ENCODE measurements around the gene BGLAP. TPM values are rescaled to one million over a fixed set of nuclear protein-coding genes. Genes with fewer than 3 reads are reported as not detected.

BGLAP gene
- total RNA-seq, 1 experiment from 2014 or later = 0.67 TPM

DNA sequence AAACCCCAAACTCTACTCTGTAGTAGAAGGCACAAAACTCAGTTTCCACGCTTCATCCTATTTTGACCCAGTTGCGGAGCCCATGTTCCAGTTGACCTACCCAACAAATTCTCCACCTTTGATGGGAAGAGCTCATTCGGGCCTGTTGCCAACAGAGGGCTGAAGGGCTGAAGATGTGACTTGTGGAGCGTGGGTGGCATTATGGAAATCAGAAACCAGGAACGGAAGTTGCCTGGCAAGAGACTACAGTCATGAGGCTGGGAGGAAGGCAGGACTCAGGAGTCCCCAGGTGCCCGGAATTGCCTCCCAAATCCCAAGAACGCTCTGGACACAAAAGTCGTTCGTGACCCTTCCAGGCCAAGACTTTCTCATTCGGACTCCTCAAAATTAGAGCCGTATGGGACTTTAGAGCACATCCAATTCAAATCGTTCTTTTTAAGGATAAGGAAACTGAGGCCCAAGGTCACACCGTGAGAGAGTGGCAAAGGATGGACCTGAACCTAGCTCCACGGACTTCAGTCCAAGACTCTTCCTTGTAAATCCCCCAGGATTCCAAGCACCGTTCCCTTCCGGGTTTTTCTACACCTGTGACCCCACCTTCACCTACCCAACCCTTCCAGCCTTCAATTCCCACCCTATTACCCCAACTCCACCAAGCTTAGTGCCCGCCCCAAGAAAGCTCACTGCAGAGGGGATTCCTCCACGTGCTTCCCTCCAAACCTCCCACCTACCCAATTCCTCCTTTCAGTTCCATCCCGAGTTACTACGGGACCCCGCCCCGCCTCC, 39.9 kb downstream of the BGLAP start:
- in situ Hi-C loops (cut with HindIII; ENCODE audit: low pct_unique_long_range_greater_than_20kb, low sequenced_read_pairs) = no loop called here

DNA sequence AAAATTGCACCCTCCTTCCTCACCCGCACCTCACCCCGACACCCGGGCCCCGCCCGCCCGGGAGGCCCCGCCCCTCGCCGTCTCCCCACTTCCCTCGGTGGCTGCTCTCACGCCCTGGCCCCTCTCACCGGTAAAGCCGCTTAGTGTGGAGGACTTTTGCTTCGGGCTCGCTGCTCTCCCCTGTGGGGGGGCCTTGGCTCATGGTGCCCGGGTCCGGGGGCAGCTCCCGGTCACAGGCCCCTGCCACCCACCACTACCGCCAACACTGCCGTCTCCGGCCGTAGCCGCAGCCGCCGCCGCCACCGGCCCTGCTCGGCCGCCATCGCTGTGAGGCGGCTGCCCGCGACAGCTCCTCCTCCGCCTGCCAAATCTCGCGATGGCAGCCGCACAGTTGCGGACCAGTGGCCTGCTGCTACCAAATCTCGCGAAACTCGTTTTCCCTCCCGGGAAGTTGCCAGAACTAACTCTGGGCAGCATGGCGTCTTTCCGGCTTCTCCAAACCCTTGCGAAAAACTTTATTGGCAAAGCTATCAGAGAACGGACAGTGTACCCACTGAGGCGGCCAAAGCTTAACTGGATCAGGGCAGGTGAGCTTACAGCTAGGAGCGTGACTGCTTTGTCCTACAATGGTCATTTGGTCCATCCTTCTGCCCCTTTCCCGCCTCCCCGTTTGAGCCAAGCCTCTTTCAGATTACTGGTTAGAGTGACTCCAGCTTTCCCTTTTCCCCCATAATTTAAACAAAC, 40.7 kb downstream of the BGLAP start, which contains the start of gene SMG5:
Gene SMG5 (minus strand): TSS at position 347 of the 744 bp plus-strand sequence. CDS start 145 bp downstream, at position 202.
- H3K27me3 ChIP-seq (ENCODE audit: control insufficient read depth, insufficient read depth, low read length) = no peaks in the 10 kb centered on the region
- peaks cover 14% of the 10 kb centered on the region for H3K4me1 ChIP-seq (ENCODE audit: control insufficient read depth, insufficient read depth, low read length)
- ChIA-PET CTCF (no interaction called here), POLR2A (interaction anchor here (0.6 to 1.6 kb wide), 2 partner anchors 12 to 761 kb away, joined by 3 to 12 read pairs; no protein-coding TSS in a partner anchor)
- peak within 1 kb of the TSS; percentile 98 for H3K27ac ChIP-seq (ENCODE audit: low read length)
- BruUV-seq (replicated peaks) = no TSS peak
- H3K4me3 ChIP-seq (ENCODE audit: low read depth in 2 of 2, low read length in 2 of 2) = peak within 1 kb of the TSS; percentile 75 to 92
- intact Hi-C loops (cut with micrococcal nuclease; ENCODE audit: unreplicated experiment) (no loop called here), in situ Hi-C loops (cut with HindIII; ENCODE audit: low pct_unique_long_range_greater_than_20kb, low sequenced_read_pairs) (no loop called here)
- TF ChIP-seq POLR2AphosphoS5 (IDR thresholded peaks at IDR 0.05; ENCODE audit: low read depth, low read length) (peak; percentile 83), SIN3A (IDR thresholded peaks at IDR 0.05; ENCODE audit: borderline replicate concordance, insufficient read depth, low read depth, low read length) (peak; percentile 93; the same call in 1 of the 2 replicates), TCF7L2 (IDR thresholded peaks at IDR 0.05; ENCODE audit: low read depth, low read length) (peak; percentile 46; the same call in 1 of the 2 replicates)
- TF ChIP-seq, protein P1, sequence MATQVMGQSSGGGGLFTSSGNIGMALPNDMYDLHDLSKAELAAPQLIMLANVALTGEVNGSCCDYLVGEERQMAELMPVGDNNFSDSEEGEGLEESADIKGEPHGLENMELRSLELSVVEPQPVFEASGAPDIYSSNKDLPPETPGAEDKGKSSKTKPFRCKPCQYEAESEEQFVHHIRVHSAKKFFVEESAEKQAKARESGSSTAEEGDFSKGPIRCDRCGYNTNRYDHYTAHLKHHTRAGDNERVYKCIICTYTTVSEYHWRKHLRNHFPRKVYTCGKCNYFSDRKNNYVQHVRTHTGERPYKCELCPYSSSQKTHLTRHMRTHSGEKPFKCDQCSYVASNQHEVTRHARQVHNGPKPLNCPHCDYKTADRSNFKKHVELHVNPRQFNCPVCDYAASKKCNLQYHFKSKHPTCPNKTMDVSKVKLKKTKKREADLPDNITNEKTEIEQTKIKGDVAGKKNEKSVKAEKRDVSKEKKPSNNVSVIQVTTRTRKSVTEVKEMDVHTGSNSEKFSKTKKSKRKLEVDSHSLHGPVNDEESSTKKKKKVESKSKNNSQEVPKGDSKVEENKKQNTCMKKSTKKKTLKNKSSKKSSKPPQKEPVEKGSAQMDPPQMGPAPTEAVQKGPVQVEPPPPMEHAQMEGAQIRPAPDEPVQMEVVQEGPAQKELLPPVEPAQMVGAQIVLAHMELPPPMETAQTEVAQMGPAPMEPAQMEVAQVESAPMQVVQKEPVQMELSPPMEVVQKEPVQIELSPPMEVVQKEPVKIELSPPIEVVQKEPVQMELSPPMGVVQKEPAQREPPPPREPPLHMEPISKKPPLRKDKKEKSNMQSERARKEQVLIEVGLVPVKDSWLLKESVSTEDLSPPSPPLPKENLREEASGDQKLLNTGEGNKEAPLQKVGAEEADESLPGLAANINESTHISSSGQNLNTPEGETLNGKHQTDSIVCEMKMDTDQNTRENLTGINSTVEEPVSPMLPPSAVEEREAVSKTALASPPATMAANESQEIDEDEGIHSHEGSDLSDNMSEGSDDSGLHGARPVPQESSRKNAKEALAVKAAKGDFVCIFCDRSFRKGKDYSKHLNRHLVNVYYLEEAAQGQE (IDR thresholded peaks at IDR 0.05; ENCODE audit: insufficient read depth in 1 of 2, low read depth in 2 of 2, low read length in 1 of 2) = peak in 1 of 2 experiments; percentile 55; a peak in 1 of 4 replicates
- TF ChIP-seq, protein P2, sequence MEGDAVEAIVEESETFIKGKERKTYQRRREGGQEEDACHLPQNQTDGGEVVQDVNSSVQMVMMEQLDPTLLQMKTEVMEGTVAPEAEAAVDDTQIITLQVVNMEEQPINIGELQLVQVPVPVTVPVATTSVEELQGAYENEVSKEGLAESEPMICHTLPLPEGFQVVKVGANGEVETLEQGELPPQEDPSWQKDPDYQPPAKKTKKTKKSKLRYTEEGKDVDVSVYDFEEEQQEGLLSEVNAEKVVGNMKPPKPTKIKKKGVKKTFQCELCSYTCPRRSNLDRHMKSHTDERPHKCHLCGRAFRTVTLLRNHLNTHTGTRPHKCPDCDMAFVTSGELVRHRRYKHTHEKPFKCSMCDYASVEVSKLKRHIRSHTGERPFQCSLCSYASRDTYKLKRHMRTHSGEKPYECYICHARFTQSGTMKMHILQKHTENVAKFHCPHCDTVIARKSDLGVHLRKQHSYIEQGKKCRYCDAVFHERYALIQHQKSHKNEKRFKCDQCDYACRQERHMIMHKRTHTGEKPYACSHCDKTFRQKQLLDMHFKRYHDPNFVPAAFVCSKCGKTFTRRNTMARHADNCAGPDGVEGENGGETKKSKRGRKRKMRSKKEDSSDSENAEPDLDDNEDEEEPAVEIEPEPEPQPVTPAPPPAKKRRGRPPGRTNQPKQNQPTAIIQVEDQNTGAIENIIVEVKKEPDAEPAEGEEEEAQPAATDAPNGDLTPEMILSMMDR (IDR thresholded peaks at IDR 0.05) = no peak
- H3K9me3 ChIP-seq (ENCODE audit: control insufficient read depth, insufficient read depth, low read depth, low read length) = no peaks in the 10 kb centered on the region
- peak; percentile 96 for ATAC-seq
- peak; percentile 90 for DNase-seq (ENCODE audit: low read depth, low spot score)
- peaks cover 20% of the 10 kb centered on the region for H3K36me3 ChIP-seq (ENCODE audit: control insufficient read depth, insufficient read depth, low read length)

More for the DNA sequence above, 39.9 kb downstream of the BGLAP start:
- peak overlapping the region; percentile 75 to 92 for H3K4me3 ChIP-seq (ENCODE audit: low read depth in 2 of 2, low read length in 2 of 2)
- DNase-seq (ENCODE audit: low read depth, low spot score) = no peak
- POLR2A ChIA-PET = interaction anchor here (0.6 to 1.6 kb wide), 2 partner anchors 11 to 139 kb away, joined by 7 to 12 read pairs; no protein-coding TSS in a partner anchor
- intact Hi-C loops (cut with micrococcal nuclease; ENCODE audit: unreplicated experiment) = no loop called here
- peak overlapping the region; percentile 98 for H3K27ac ChIP-seq (ENCODE audit: low read length)
- CTCF ChIA-PET = no interaction called here
- no peaks in the 10 kb centered on the region for H3K9me3 ChIP-seq (ENCODE audit: control insufficient read depth, insufficient read depth, low read depth, low read length)
- ATAC-seq = peak; percentile 48
- no peak for TF ChIP-seq TCF7L2 (IDR thresholded peaks at IDR 0.05; ENCODE audit: low read depth, low read length)
- no peak for TF ChIP-seq SIN3A (IDR thresholded peaks at IDR 0.05; ENCODE audit: borderline replicate concordance, insufficient read depth, low read depth, low read length)
- TF ChIP-seq POLR2AphosphoS5 (IDR thresholded peaks at IDR 0.05; ENCODE audit: low read depth, low read length) = no peak
- TF ChIP-seq, protein P2 (IDR thresholded peaks at IDR 0.05) = no peak
- TF ChIP-seq, protein P1 (IDR thresholded peaks at IDR 0.05; ENCODE audit: insufficient read depth in 1 of 2, low read depth in 2 of 2, low read length in 1 of 2) = no peak
- peaks cover 20% of the 10 kb centered on the region for H3K36me3 ChIP-seq (ENCODE audit: control insufficient read depth, insufficient read depth, low read length)
- peaks cover 14% of the 10 kb centered on the region for H3K4me1 ChIP-seq (ENCODE audit: control insufficient read depth, insufficient read depth, low read length)
- no peaks in the 10 kb centered on the region for H3K27me3 ChIP-seq (ENCODE audit: control insufficient read depth, insufficient read depth, low read length)
- TSS peak; percentile 84 for BruUV-seq (replicated peaks)

All from Panc1 (cell line).